Measurements from ENCODE around the gene BST2.

- TF ChIP-seq CTCF (IDR thresholded peaks at IDR 0.05; ENCODE audit: low read depth, low read length, missing input control), result no peak
- no peak for TF ChIP-seq REST (IDR thresholded peaks at IDR 0.05)
- no peak for TF ChIP-seq ZBTB33 (IDR thresholded peaks at IDR 0.05)
- TF ChIP-seq JUND (IDR thresholded peaks at IDR 0.05), result no peak
- TF ChIP-seq EGR1 (IDR thresholded peaks at IDR 0.05; ENCODE audit: low read depth in 2 of 2), result no peak
- no peak for TF ChIP-seq GABPA (IDR thresholded peaks at IDR 0.05 in 1 of 2, conservative IDR thresholded peaks at IDR 0.05 in 1 of 2)
- no peak for TF ChIP-seq MAX (IDR thresholded peaks at IDR 0.05)
- TF ChIP-seq SP1 (IDR thresholded peaks at IDR 0.05), result no peak
- no peak for TF ChIP-seq RAD21 (IDR thresholded peaks at IDR 0.05)
- TF ChIP-seq ATF3 (IDR thresholded peaks at IDR 0.05), result no peak
- no peak for TF ChIP-seq YY1 (IDR thresholded peaks at IDR 0.05)
- no peak for TF ChIP-seq TAF1 (conservative IDR thresholded peaks at IDR 0.05)
- no peak for TF ChIP-seq HNF4G (IDR thresholded peaks at IDR 0.05)
- no peak for TF ChIP-seq FOXA1 (IDR thresholded peaks at IDR 0.05)
These were observed 695 bp downstream of the BST2 start for GRCh38 chr19:17404621-17405249.

Measured in liver (tissue), 3 donors.